Nephron progenitor cell (in vitro differentiated cells): ENCODE data around the gene FBXL20.

ENCODE experiments used
- DNase-seq: peaks from one replicate; pipeline ENCODE4 v3.0.0; 2021
- H3K27ac Mint-ChIP-seq: 2 replicates; pipeline ENCODE4 v1.8.0; 2021; ENCODE audit warnings: mild to moderate bottlenecking, moderate library complexity, mixed read lengths
- H3K27me3 Mint-ChIP-seq: 2 replicates; pipeline ENCODE4 v1.8.0; 2021; ENCODE audit warnings: mild to moderate bottlenecking, low read depth, mixed read lengths; ENCODE audit not compliant: poor library complexity
- H3K36me3 Mint-ChIP-seq: 2 replicates; pipeline ENCODE4 v1.8.0; 2021; ENCODE audit warnings: low read depth, mixed read lengths
- H3K4me1 Mint-ChIP-seq: 2 replicates; pipeline ENCODE4 v1.8.0; 2021; ENCODE audit warnings: mixed read lengths
- H3K4me3 Mint-ChIP-seq: 2 replicates; pipeline ENCODE4 v1.8.0; 2021; ENCODE audit warnings: mild to moderate bottlenecking, moderate library complexity, mixed read lengths
- H3K9me3 Mint-ChIP-seq: 2 replicates; pipeline ENCODE4 v1.8.0; 2021; ENCODE audit warnings: mild to moderate bottlenecking, moderate library complexity, mixed read lengths
- TF ChIP-seq, protein P1 (sequence below): fragments of 200-600 bp; sonication (generic); IDR thresholded peaks from 2 replicates; pipeline ENCODE4 v1.5.0; 2021; ENCODE audit warnings: antibody characterized with exemption

Gene FBXL20

DNA sequence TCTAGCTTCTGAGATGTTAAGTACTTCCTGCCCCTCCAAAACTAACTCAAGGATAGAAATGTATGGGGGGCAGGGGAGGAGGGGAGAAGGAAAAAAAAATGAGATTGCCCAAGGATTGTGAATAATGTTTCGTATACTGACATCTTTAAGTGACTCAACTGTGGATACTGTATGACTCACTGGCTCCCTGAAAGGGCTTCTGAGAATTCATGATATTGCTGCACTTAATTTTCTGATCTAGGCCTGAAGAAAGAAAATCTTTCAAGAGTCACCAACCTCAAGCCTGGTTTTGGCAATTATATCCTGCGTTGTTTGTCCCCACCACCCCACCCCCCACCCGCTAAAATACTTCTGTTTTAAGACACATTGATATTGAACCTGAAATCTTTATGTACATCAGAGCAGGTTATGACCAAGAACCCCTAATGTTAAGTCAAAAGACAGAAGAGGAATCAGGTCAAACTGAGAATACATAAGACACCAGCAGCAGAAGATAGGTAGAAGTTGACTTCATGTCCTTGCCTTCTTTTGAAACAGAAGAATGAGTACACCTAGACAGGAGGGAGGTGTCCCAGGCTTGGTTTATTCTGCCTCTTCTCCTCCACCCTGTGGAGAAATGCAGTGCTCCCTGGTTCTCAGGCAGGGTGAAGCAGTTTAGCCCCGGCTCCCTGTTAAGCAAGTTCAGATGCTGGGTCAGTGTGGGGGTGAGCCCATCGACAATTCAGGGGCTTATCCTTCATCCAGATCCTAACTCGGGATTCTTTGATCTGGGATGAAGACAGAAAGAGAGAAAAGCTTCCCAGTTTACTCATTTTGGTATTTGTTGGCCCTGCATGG lies 3.3 kb upstream of the FBXL20 start:
- no peak for DNase-seq
- TF ChIP-seq, protein P1, sequence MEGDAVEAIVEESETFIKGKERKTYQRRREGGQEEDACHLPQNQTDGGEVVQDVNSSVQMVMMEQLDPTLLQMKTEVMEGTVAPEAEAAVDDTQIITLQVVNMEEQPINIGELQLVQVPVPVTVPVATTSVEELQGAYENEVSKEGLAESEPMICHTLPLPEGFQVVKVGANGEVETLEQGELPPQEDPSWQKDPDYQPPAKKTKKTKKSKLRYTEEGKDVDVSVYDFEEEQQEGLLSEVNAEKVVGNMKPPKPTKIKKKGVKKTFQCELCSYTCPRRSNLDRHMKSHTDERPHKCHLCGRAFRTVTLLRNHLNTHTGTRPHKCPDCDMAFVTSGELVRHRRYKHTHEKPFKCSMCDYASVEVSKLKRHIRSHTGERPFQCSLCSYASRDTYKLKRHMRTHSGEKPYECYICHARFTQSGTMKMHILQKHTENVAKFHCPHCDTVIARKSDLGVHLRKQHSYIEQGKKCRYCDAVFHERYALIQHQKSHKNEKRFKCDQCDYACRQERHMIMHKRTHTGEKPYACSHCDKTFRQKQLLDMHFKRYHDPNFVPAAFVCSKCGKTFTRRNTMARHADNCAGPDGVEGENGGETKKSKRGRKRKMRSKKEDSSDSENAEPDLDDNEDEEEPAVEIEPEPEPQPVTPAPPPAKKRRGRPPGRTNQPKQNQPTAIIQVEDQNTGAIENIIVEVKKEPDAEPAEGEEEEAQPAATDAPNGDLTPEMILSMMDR, result no peak
- no peak overlapping the region for H3K4me3 Mint-ChIP-seq
- H3K27ac Mint-ChIP-seq, result no peak overlapping the region
- H3K36me3 Mint-ChIP-seq, result peaks cover 27% of the 10 kb centered on the region
- H3K9me3 Mint-ChIP-seq, result no peaks in the 10 kb centered on the region
- peaks cover 12% of the 10 kb centered on the region for H3K27me3 Mint-ChIP-seq
- peaks cover 9% of the 10 kb centered on the region for H3K4me1 Mint-ChIP-seq

DNA sequence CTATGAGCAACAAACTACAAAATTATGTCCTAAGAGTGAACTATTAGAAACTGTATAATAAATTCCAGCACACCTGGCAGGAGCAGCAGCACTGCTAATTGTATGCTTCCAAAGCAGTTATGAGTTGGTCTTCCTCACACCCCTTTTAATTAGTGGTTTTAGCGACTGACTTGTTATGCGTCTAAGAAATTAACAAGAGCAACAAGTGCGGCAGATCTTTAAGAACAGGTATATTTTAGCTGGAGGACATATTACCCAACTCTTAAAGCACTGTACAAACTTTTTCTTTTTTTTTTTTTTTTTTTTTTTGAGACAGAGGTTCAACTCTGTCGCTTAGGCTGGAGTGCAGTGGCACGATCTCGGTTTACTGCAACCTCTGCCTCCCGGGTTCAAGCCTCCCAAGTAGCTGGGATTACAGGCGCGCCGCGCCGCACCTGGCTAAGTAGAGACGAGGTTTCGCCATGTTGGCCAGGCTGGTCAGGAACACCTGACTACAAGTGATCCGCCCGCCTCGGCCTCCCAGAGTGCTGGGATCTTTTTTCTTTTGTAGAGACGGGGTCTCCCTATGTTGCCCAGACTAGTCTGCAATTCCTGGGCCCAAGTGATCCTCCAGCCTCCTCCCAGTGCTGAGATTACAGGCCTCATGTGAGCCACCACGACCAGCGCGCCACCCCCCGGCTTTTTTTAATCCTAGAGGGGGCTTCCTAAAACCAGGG lies 1.6 kb upstream of the FBXL20 start:
- Mint-ChIP-seq H3K36me3 (peaks cover 11% of the 10 kb centered on the region), H3K9me3 (no peaks in the 10 kb centered on the region), H3K4me1 (peaks cover 14% of the 10 kb centered on the region), H3K27ac (no peak overlapping the region), H3K27me3 (peaks cover 12% of the 10 kb centered on the region), H3K4me3 (peak overlapping the region; percentile 99)
- TF ChIP-seq, protein P1, result no peak
- DNase-seq, result no peak

DNA sequence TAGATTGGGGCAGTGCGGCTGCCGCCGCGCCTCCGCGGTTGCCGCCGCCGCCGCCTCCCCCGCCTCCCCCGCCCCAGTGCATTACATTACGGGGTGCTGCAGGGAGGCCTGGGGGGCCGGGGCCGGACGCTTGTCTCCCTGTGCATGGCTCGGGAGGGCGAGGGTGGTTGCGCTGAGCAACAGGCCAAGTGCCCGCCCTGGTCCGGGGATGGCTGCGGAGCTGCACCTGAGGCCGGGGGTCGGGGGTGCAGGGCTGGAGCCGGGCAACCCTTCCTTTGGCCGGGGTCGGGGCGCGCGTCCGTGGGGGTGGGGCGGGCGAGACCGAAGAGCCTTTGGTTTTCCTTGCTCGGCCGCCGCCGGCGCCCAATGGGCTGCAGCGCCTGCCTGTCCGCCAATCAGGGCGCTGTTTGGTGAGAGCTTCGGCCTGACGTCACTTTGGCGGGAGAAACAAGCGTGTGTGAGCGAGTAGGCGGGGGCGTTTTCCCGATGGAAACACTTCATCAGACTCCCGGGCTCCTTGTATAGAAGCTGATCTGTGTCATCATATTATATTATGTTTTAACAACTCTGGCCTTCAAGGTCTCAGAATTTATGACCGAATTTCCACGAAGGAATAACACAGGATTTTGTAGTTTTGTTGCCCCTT lies 941 bp upstream of the FBXL20 start:
- Mint-ChIP-seq H3K9me3 (no peaks in the 10 kb centered on the region), H3K4me1 (peaks cover 14% of the 10 kb centered on the region), H3K36me3 (peaks cover 5% of the 10 kb centered on the region), H3K27ac (peak overlapping the region; percentile 98), H3K4me3 (peak overlapping the region; percentile 99), H3K27me3 (peaks cover 12% of the 10 kb centered on the region)
- TF ChIP-seq, protein P1, result no peak
- DNase-seq, result peak; percentile 92

DNA sequence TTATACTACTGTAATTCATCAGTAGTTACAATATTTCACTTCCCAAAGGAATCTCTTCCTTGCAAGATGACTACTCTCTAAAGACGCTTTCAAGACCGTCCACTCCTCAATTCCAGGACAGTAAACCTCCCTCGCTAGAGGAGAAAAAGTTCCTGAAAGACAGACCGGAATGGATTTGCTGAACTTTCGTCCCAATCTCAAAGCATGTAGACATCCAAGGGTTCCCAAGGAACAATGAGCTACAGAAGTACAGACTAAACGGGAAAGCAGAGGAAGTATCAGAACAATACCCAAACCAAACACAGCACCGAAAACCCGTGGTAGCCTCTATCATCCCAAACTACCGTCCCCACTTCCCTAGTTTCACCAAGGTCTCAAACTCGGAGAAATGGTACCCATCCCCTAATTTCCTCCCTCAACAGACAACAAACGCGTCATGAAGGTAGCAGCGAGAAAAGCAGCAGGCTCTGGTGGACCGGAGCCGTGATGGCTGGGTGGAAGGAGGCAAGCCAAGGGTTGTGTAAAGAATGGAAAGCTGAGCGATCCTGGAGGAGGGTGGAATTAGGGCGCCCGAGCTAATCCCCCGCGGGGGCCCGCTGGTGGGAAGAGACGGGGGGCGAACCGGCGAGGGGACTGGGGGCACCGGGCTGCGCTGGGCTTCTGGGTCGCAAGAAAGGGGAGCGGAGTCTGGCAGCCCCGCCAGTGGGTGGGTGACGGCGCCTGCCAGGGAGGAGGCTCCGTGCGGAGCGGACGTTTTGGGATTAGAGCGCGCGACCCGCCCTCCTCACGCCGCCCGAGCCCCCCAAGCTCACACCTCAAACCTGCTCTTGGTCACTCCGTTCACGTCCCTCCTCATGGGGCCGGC lies 647 bp downstream of the FBXL20 start:
- peaks cover 14% of the 10 kb centered on the region for H3K4me1 Mint-ChIP-seq
- DNase-seq, result no peak

DNA sequence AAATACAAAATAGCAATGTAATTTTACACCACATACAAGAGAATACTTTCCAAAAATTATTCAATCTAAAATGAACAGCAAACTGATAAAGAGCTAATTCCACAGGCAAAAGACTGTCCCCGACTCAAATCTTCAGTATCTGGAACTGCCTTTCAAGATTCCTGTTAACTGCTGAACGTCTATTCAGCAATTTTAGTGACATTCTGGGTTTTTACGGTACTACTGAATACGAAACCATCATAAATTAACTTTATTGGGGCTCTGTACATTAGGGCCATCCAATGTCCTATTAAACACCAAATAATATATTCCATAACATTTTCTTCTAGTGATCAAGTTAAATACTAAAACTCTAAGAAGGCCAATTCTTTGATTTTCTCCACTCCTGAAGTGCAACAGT lies 1.6 kb downstream of the FBXL20 start:
- TF ChIP-seq, protein P1, result no peak
- no peak overlapping the region for H3K27ac Mint-ChIP-seq
- H3K27me3 Mint-ChIP-seq, result peaks cover 12% of the 10 kb centered on the region
- no peak for DNase-seq
- peak overlapping the region; percentile 99 for H3K4me3 Mint-ChIP-seq
- H3K36me3 Mint-ChIP-seq, result peaks cover 4% of the 10 kb centered on the region
- no peaks in the 10 kb centered on the region for H3K9me3 Mint-ChIP-seq
- peaks cover 14% of the 10 kb centered on the region for H3K4me1 Mint-ChIP-seq

More for the DNA sequence above, 647 bp downstream of the FBXL20 start:
- Mint-ChIP-seq H3K36me3 (peaks cover 4% of the 10 kb centered on the region), H3K4me3 (peak overlapping the region; percentile 99), H3K9me3 (no peaks in the 10 kb centered on the region), H3K27ac (peak overlapping the region; percentile 5), H3K27me3 (peaks cover 12% of the 10 kb centered on the region)
- TF ChIP-seq, protein P1, result no peak
